Heart left ventricle (tissue), 13 donors: Measurements from ENCODE around the gene LFNG.

Source experiments
- CTCF ChIP-seq, 12 donors: fragments of 200-600 bp; sonication (generic) in 4 of 12; IDR thresholded peaks; one replicate each; pipeline versions ENCODE4 v1.5.0 to v1.8.0; 2018 to 2022; ENCODE audit warnings: antibody characterized with exemption in 12 of 12, mild to moderate bottlenecking in 5 of 12
- POLR2A ChIP-seq, 2 donors: fragments of 450-650 bp; IDR thresholded peaks; one replicate each; pipeline ENCODE4 v1.6.1; 2017; ENCODE audit warnings: antibody characterized with exemption in 2 of 2, mild to moderate bottlenecking in 2 of 2, moderate library complexity in 2 of 2
- donor health status: ischemic (EF 13 %, LVEDD 7.1; RV severe dilation, severe dysfunction).
- donor health status: DM: no; HTN: yes; CAD: no.
- donor health status: DM: no; HTN: no; CAD: no.
- donor health status: ischemic (EF 25% LVEDD 6.9; RV normal size, moderate dysfunction).
- donor health status: ischemic (EF 25% LVEDD 5.7; RV mildly dilated, moderate dysfunction).
- donor health status: ischemic (EF 35%, LVEDD 5.7; RV mildly dilated, moderate dysfunction).
- donor health status: nonischemic (EF 11% LVEDD 7.7; RV severe dilation, severe dysfunction).
- donor health status: DM: yes; HTN: yes; CAD: no.
- donor health status: PGD.
- donor health status: ischemic (EF 29% LVEDD 5.4; RV normal size, mild dysfunction).
- donor health status: nonischemic (EF 23%, LVEDD 6.1; RV moderate dilation, normal function).

GRCh38 chr7:2488681-2489080 is 30.9 kb upstream of the LFNG start:
- TF ChIP-seq CTCF (IDR thresholded peaks at IDR 0.05) (no peak), POLR2A (IDR thresholded peaks at IDR 0.05) (no peak)
